DOHH2 (cell line): Measurements from ENCODE around the gene CLPTM1L.

ENCODE experiments used
- H3F3A ChIP-seq: fragments of 200-600 bp; sonication (generic), shearing (Covaris generic); 2 replicates; pipeline ENCODE4 v1.6.0; 2016; ENCODE audit warnings: antibody characterized with exemption, mild to moderate bottlenecking; ENCODE audit not compliant: control insufficient read depth, insufficient read depth
- H3K27ac ChIP-seq: fragments of 200-600 bp; sonication (generic); 2 replicates; pipeline ENCODE4 v1.5.1; 2014; ENCODE audit warnings: low read depth, mild to moderate bottlenecking, low read length, moderate library complexity
- H3K27me3 ChIP-seq: fragments of 200-600 bp; sonication (generic); 2 replicates; pipeline ENCODE4 v1.6.1; 2014; ENCODE audit warnings: mild to moderate bottlenecking, low read length, mixed read lengths; ENCODE audit not compliant: control insufficient read depth
- H3K36me3 ChIP-seq: fragments of 200-600 bp; sonication (generic); 2 replicates; pipeline ENCODE4 v1.6.1; 2014; ENCODE audit warnings: mild to moderate bottlenecking, low read length, moderate library complexity, mixed read lengths; ENCODE audit not compliant: control insufficient read depth
- H3K4me1 ChIP-seq: fragments of 200-600 bp; sonication (generic); 2 replicates; pipeline ENCODE4 v1.6.1; 2014; ENCODE audit warnings: mild to moderate bottlenecking, low read length, mixed read lengths; ENCODE audit not compliant: control insufficient read depth
- H3K4me2 ChIP-seq: fragments of 200-600 bp; sonication (generic); 2 replicates; pipeline ENCODE4 v1.6.0; 2014; ENCODE audit warnings: mild to moderate bottlenecking, low read length, moderate library complexity
- H3K4me3 ChIP-seq: fragments of 200-600 bp; sonication (generic); 2 replicates; pipeline ENCODE4 v1.5.1; 2014; ENCODE audit warnings: mild to moderate bottlenecking, low read length, mixed read lengths
- H3K79me2 ChIP-seq: fragments of 200-600 bp; sonication (generic); 2 replicates; pipeline ENCODE4 v1.6.1; 2014; ENCODE audit warnings: mild to moderate bottlenecking, low read length, mixed read lengths; ENCODE audit not compliant: control insufficient read depth
- H3K9me2 ChIP-seq: fragments of 200-600 bp; sonication (generic); replicated peaks from 2 replicates; pipeline ENCODE4 v1.6.1; 2014; ENCODE audit warnings: mild to moderate bottlenecking, low read length, mixed read lengths; ENCODE audit not compliant: control insufficient read depth
- H3K9me3 ChIP-seq: fragments of 200-600 bp; sonication (generic); 2 replicates; pipeline ENCODE4 v1.6.1; 2014; ENCODE audit warnings: antibody characterized with exemption, low read length, mixed read lengths; ENCODE audit not compliant: control insufficient read depth, insufficient read depth
- H4K20me1 ChIP-seq: fragments of 200-600 bp; sonication (generic); 2 replicates; pipeline ENCODE4 v1.6.0; 2014; ENCODE audit warnings: low read depth, mild to moderate bottlenecking, antibody characterized with exemption, low read length, moderate library complexity; ENCODE audit not compliant: control insufficient read depth, insufficient read depth
- CTCF ChIP-seq: fragments of 200-600 bp; sonication (generic); IDR thresholded peaks from one replicate; pipeline ENCODE4 v1.5.1; 2014; ENCODE audit warnings: antibody characterized with exemption, mild to moderate bottlenecking, low read depth, low read length; ENCODE audit not compliant: poor library complexity, severe bottlenecking
- EZH2phosphoT487 ChIP-seq: fragments of 200-600 bp; sonication (generic); IDR thresholded peaks from 2 replicates; pipeline ENCODE4 v1.6.1; 2017; ENCODE audit warnings: borderline replicate concordance, mild to moderate bottlenecking, antibody characterized with exemption, low read length, moderate library complexity, mixed read lengths

CLPTM1L gene

GRCh38 chr5:1302258-1302657, 42.6 kb downstream of the CLPTM1L start:
- no peaks in the 10 kb centered on the region for H3K27me3 ChIP-seq
- H3K9me3 ChIP-seq = peaks cover 4% of the 10 kb centered on the region; the same call in 1 of the 2 replicates
- H3K4me2 ChIP-seq = no peak overlapping the region
- H3K27ac ChIP-seq = no peak overlapping the region
- no peaks in the 10 kb centered on the region for H4K20me1 ChIP-seq
- peaks cover 21% of the 10 kb centered on the region for H3F3A ChIP-seq
- TF ChIP-seq EZH2phosphoT487 (no peak), CTCF (no peak)
- H3K9me2 ChIP-seq = no peaks in the 10 kb centered on the region
- no peaks in the 10 kb centered on the region for H3K79me2 ChIP-seq
- H3K4me1 ChIP-seq = peaks cover 73% of the 10 kb centered on the region
- no peak overlapping the region for H3K4me3 ChIP-seq
- H3K36me3 ChIP-seq = peaks cover 3% of the 10 kb centered on the region; the same call in 1 of the 2 replicates

GRCh38 chr5:1300581-1301083, 44.3 kb downstream of the CLPTM1L start:
- H3K4me2 ChIP-seq = no peak overlapping the region
- H3K9me3 ChIP-seq = peaks cover 4% of the 10 kb centered on the region; the same call in 1 of the 2 replicates
- peaks cover 11% of the 10 kb centered on the region for H3K79me2 ChIP-seq
- no peaks in the 10 kb centered on the region for H4K20me1 ChIP-seq
- H3K9me2 ChIP-seq = no peaks in the 10 kb centered on the region
- peaks cover 74% of the 10 kb centered on the region for H3K4me1 ChIP-seq
- H3F3A ChIP-seq = peaks cover 24% of the 10 kb centered on the region
- TF ChIP-seq EZH2phosphoT487 (no peak), CTCF (no peak)
- no peak overlapping the region for H3K4me3 ChIP-seq
- H3K27me3 ChIP-seq = no peaks in the 10 kb centered on the region
- H3K36me3 ChIP-seq = peaks cover 13% of the 10 kb centered on the region
- H3K27ac ChIP-seq = no peak overlapping the region

- Histone ChIP-seq H3K4me3 (no peak overlapping the region), H3K27me3 (no peaks in the 10 kb centered on the region), H3K9me3 (peaks cover 4% of the 10 kb centered on the region; the same call in 1 of the 2 replicates), H3K4me2 (peak overlapping the region; percentile 16; the same call in 1 of the 2 replicates), H3F3A (peaks cover 24% of the 10 kb centered on the region), H3K36me3 (peaks cover 16% of the 10 kb centered on the region), H3K27ac (no peak overlapping the region; the same call in 1 of the 2 replicates), H4K20me1 (no peaks in the 10 kb centered on the region), H3K4me1 (peaks cover 72% of the 10 kb centered on the region), H3K79me2 (peaks cover 17% of the 10 kb centered on the region), H3K9me2 (no peaks in the 10 kb centered on the region)
- TF ChIP-seq EZH2phosphoT487 = no peak
- TF ChIP-seq CTCF = no peak
Measured at GRCh38 chr5:1299961-1300360, 44.9 kb downstream of the CLPTM1L start.
